Mesendoderm (in vitro differentiated cells): ENCODE measurements around the gene SESN1.
A peak's percentile ranks its signal among the peaks of the same experiment; 100 is the strongest.

Experiments used
- DNase-seq: peaks from one replicate; pipeline ENCODE4 v3.0.0; 2013
- H2AK5ac ChIP-seq: 2 replicates; pipeline ENCODE4 v1.6.1; 2013; ENCODE audit warnings: low read length, inconsistent platforms
- H2BK120ac ChIP-seq: 2 replicates; pipeline ENCODE4 v1.6.1; 2013; ENCODE audit warnings: low read depth, mild to moderate bottlenecking, low read length, moderate library complexity, mixed read lengths
- H2BK15ac ChIP-seq: replicated peaks from 2 replicates; pipeline ENCODE4 v1.6.1; 2013; ENCODE audit warnings: low read depth, mild to moderate bottlenecking, moderate library complexity
- H2BK5ac ChIP-seq: 2 replicates; pipeline ENCODE4 v1.6.1; 2013; ENCODE audit warnings: low read length, inconsistent platforms
- H3K18ac ChIP-seq: 2 replicates; pipeline ENCODE4 v1.6.1; 2013; ENCODE audit warnings: mild to moderate bottlenecking, low read length, mixed read lengths
- H3K23ac ChIP-seq: one replicate; pipeline ENCODE4 v1.6.1; 2013; ENCODE audit warnings: low read length
- H3K27ac ChIP-seq: 2 replicates; pipeline ENCODE4 v1.5.1; 2013; ENCODE audit warnings: low read depth, mild to moderate bottlenecking, inconsistent platforms, low read length, moderate library complexity
- H3K27me3 ChIP-seq: 2 replicates; pipeline ENCODE4 v1.6.1; 2013; ENCODE audit warnings: low read length, control low read depth, mild to moderate bottlenecking, inconsistent platforms; ENCODE audit not compliant: insufficient read depth, poor library complexity
- H3K36me3 ChIP-seq: 2 replicates; pipeline ENCODE4 v1.6.1; 2013; ENCODE audit warnings: low read length, inconsistent platforms; ENCODE audit not compliant: control insufficient read depth, insufficient read depth
- H3K4ac ChIP-seq: one replicate; pipeline ENCODE4 v1.6.1; 2013; ENCODE audit warnings: low read depth, mild to moderate bottlenecking, low read length, moderate library complexity
- H3K4me1 ChIP-seq: 2 replicates; pipeline ENCODE4 v1.6.1; 2013; ENCODE audit warnings: low read depth, low read length, inconsistent platforms; ENCODE audit not compliant: control insufficient read depth
- H3K4me2 ChIP-seq: 2 replicates; pipeline ENCODE4 v1.6.1; 2013; ENCODE audit warnings: low read length
- H3K4me3 ChIP-seq: 2 replicates; pipeline ENCODE4 v1.5.1; 2013; ENCODE audit warnings: mild to moderate bottlenecking, low read length
- H3K56ac ChIP-seq: one replicate; pipeline ENCODE4 v1.6.1; 2013; ENCODE audit warnings: low read length
- H3K79me1 ChIP-seq: 2 replicates; pipeline ENCODE4 v1.6.1; 2013; ENCODE audit warnings: low read length, inconsistent platforms
- H3K79me2 ChIP-seq: 2 replicates; pipeline ENCODE4 v1.6.1; 2013; ENCODE audit warnings: mild to moderate bottlenecking, low read length; ENCODE audit not compliant: control insufficient read depth, insufficient read depth
- H3K9ac ChIP-seq: 2 replicates; pipeline ENCODE4 v1.6.1; 2013; ENCODE audit warnings: low read length, inconsistent platforms
- H4K5ac ChIP-seq: one replicate; pipeline ENCODE4 v1.6.1; 2013; ENCODE audit warnings: low read length
- H4K8ac ChIP-seq: one replicate; pipeline ENCODE4 v1.6.1; 2013; ENCODE audit warnings: low read depth, mild to moderate bottlenecking, control low read depth, low read length, moderate library complexity
- whole genome bisulfite sequencing: extraction: QIAGEN DNeasy Blood & Tissue Kit; methylation state at CpG from one replicate; pipeline ENCODE4 v1.1.7; 2013; ENCODE audit warnings: low lambda C conversion rate, missing lambda C conversion rate; ENCODE audit not compliant: insufficient coverage; ENCODE audit errors: extremely low coverage; 5-methylcytosine and 5-hydroxymethylcytosine counted together

SESN1 gene

DNA sequence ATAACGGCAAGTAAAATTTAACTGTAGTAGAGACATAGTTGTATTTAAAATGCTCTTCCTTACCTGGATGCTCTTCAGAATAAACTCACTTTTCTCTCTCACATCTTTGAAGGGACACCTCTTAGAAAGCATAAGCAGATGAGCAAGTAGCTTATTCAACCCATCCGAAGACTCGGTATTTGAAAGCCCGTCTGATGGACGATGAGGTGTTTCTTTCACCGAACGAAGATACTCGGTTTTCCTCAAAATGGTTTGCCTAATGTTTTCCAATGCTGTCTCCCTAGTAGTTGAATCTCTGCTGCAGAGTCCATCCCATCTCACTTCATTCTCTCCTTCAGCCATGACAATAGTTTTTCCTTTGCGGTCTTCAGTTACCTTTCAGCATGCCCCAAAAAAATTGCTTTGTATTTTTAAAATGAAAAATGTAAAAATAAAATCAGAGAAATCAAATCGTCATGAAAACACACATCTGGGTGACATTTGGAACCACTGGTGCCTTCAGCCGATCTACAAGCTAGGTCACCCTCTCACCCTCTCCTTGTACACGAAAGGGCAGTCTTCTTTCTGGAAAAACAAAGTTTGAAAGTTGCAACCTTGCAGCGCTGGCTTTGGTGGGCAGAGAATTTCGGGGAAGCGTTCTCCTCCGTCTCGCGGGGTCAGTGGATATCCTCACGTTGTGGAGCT lies 772 bp downstream of the SESN1 start:
- Histone ChIP-seq H3K27me3 (no peaks in the 10 kb centered on the region), H3K23ac (peak overlapping the region; percentile 33), H2BK120ac (no peak overlapping the region), H3K36me3 (no peaks in the 10 kb centered on the region), H3K79me1 (peaks cover 4% of the 10 kb centered on the region), H4K5ac (no peak overlapping the region), H2BK5ac (no peak overlapping the region), H2AK5ac (no peak overlapping the region), H3K27ac (no peak overlapping the region), H3K9ac (peak overlapping the region; percentile 72), H2BK15ac (no peak overlapping the region), H3K4me3 (peak overlapping the region; percentile 61), H3K79me2 (no peaks in the 10 kb centered on the region), H3K4ac (no peak overlapping the region), H3K18ac (no peak overlapping the region), H4K8ac (no peak overlapping the region), H3K56ac (peak overlapping the region; percentile 66), H3K4me2 (peak overlapping the region; percentile 93), H3K4me1 (no peaks in the 10 kb centered on the region)
- DNase-seq, result peak; percentile 23
- no CpG with 5 or more reads among the region's 19 CpGs for WGBS

DNA sequence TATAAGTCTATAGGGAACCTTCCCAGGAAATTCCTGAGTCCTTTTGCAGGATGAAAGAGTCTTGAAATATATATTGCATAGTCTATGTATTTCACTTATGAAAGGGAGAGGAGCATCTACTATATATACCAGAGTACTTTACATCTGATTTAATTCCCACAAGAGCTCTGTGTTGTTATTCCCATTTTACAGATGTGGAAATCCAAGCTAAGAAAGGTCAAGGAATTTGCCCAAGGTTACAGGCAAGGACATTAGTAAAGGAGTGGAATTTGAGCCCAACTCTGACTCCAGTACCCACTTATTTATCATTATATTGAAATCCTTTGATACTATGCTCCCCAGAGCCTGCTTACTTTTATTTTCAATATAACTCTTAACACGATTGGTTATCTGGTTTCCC lies 2.6 kb downstream of the SESN1 start:
- H2BK5ac ChIP-seq, result no peak overlapping the region
- no CpG with 5 or more reads among the region's 1 CpG for WGBS
- no peak overlapping the region for H3K4ac ChIP-seq
- no peak overlapping the region for H4K8ac ChIP-seq
- no peak overlapping the region for H3K9ac ChIP-seq
- no peak overlapping the region for H2BK120ac ChIP-seq
- H3K27me3 ChIP-seq, result no peaks in the 10 kb centered on the region
- H3K23ac ChIP-seq, result no peak overlapping the region
- no peak overlapping the region for H3K4me3 ChIP-seq
- no peaks in the 10 kb centered on the region for H3K36me3 ChIP-seq
- H2AK5ac ChIP-seq, result no peak overlapping the region
- no peak overlapping the region for H3K56ac ChIP-seq
- no peak overlapping the region for H4K5ac ChIP-seq
- no peak overlapping the region for H3K18ac ChIP-seq
- no peak for DNase-seq
- H3K4me2 ChIP-seq, result no peak overlapping the region
- H3K27ac ChIP-seq, result no peak overlapping the region
- peaks cover 4% of the 10 kb centered on the region for H3K79me1 ChIP-seq
- H2BK15ac ChIP-seq, result no peak overlapping the region
- no peaks in the 10 kb centered on the region for H3K4me1 ChIP-seq
- H3K79me2 ChIP-seq, result no peaks in the 10 kb centered on the region

DNA sequence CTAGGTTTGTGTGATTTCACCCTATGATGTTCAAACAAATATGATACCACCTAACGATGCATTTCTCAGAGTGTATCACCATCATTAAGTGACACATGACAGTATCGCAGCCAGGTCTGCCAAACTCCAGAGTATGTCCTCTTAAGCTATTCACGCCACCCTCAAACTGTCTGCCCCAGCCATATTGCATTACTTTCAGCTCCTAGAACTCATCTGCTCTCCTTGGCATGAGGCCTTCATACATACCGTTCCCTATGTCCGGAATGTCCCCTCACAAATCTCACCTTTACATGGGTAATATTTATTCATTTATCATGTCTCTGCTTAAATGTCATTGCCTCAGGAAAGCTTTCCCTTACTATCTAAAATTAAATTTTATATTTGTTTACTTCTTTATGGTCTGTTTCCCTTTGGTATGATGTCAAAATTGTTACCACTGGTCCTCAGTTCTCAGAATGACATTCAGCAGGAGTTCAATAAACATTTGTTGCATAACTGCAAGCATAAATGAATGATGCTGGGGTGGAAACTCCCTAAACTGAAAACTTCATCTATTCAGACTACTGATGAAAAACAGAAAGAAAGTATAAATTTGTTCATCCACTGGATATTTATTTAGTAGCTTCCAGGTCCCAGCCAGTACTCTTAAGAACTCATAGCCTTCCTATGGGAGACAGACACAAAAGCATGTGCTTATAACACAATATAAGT lies 3.2 kb downstream of the SESN1 start:
- Histone ChIP-seq H3K23ac (no peak overlapping the region), H3K56ac (no peak overlapping the region), H3K79me1 (peaks cover 4% of the 10 kb centered on the region), H3K4me1 (no peaks in the 10 kb centered on the region), H2BK120ac (no peak overlapping the region), H4K5ac (no peak overlapping the region), H2AK5ac (no peak overlapping the region), H3K18ac (no peak overlapping the region), H3K4me2 (no peak overlapping the region), H2BK15ac (no peak overlapping the region), H4K8ac (no peak overlapping the region), H3K4me3 (no peak overlapping the region), H3K4ac (no peak overlapping the region), H3K27me3 (no peaks in the 10 kb centered on the region), H3K9ac (no peak overlapping the region), H3K36me3 (no peaks in the 10 kb centered on the region), H2BK5ac (no peak overlapping the region), H3K27ac (no peak overlapping the region), H3K79me2 (no peaks in the 10 kb centered on the region)
- WGBS, result no CpG with 5 or more reads among the region's 5 CpGs
- no peak for DNase-seq

DNA sequence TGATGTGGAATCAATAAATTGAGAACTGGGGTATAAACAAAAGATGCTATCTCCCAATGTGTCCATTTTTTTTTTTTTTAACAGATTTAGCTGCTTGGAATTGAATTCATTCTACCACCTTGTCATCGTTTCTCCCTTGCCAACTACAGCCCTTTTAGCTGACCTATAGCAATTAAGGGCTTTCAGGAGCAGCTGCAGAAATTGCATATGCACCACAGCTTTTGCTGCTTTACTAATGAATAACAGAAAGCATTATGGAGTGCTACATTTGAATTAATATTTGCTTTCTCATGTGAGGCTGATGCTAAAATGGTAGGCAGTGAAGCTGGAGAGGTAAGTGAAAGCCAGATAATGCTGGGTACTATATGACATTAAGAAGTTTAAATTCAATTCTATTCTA lies 5.7 kb downstream of the SESN1 start:
- Histone ChIP-seq H4K5ac (no peak overlapping the region), H3K4me3 (no peak overlapping the region), H3K27ac (no peak overlapping the region), H3K4me2 (no peak overlapping the region), H3K27me3 (no peaks in the 10 kb centered on the region), H4K8ac (no peak overlapping the region), H3K56ac (no peak overlapping the region), H3K4me1 (no peaks in the 10 kb centered on the region), H2BK15ac (no peak overlapping the region), H3K23ac (no peak overlapping the region), H3K79me2 (no peaks in the 10 kb centered on the region), H3K36me3 (no peaks in the 10 kb centered on the region), H3K18ac (no peak overlapping the region), H2AK5ac (no peak overlapping the region), H2BK5ac (no peak overlapping the region), H3K79me1 (peaks cover 4% of the 10 kb centered on the region), H3K4ac (no peak overlapping the region), H3K9ac (no peak overlapping the region), H2BK120ac (no peak overlapping the region)
- DNase-seq, result no peak
- WGBS, result no CpG with 5 or more reads among the region's 1 CpG

DNA sequence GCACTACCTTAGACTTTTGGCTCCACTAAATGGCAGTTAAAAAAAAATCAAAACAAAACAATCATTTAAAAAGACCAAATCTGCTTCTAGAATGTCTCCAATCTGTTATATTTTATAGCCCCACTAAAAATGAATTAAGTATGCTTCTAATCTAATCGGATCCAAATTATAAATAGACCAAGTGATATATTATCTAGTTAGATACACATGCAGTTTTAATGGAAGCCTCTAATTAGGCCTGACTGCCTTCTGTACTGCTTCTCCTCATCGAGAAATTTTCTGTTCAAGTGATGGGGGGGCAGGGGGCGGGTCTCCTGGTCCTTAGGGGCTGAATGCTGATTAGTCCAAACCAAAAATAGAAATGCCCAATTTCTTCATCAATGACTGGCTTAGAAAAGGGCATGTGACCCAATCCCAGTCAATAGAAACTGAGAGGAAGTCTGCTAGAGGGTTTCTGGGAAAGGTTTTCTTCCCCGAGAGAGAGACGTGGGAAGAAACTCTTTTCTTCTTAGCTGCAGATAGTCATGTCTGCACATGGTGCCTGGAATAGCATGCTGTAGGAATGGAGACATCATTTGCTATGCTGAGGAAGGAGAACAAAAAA lies 6.9 kb downstream of the SESN1 start:
- peaks cover 4% of the 10 kb centered on the region for H3K79me1 ChIP-seq
- no peak overlapping the region for H2BK15ac ChIP-seq
- DNase-seq, result no peak
- H4K5ac ChIP-seq, result no peak overlapping the region
- WGBS, result no CpG with 5 or more reads among the region's 5 CpGs
- H3K56ac ChIP-seq, result no peak overlapping the region
- no peak overlapping the region for H2AK5ac ChIP-seq
- H3K18ac ChIP-seq, result no peak overlapping the region
- no peak overlapping the region for H3K27ac ChIP-seq
- H2BK120ac ChIP-seq, result no peak overlapping the region
- no peaks in the 10 kb centered on the region for H3K79me2 ChIP-seq
- no peaks in the 10 kb centered on the region for H3K27me3 ChIP-seq
- H3K4me3 ChIP-seq, result no peak overlapping the region
- no peak overlapping the region for H4K8ac ChIP-seq
- no peak overlapping the region for H3K4me2 ChIP-seq
- no peak overlapping the region for H3K23ac ChIP-seq
- H3K36me3 ChIP-seq, result no peaks in the 10 kb centered on the region
- no peak overlapping the region for H3K4ac ChIP-seq
- no peak overlapping the region for H3K9ac ChIP-seq
- H3K4me1 ChIP-seq, result no peaks in the 10 kb centered on the region
- H2BK5ac ChIP-seq, result no peak overlapping the region
